Small intestine (tissue), 7 donors: ENCODE data around the gene PCDHGA4. TPM values are rescaled to one million over a fixed set of nuclear protein-coding genes. Genes with fewer than 3 reads are reported as not detected.
"Not testable (repeated sequence)": the region's sequence is repeated elsewhere in the genome, so short reads cannot be mapped to it uniquely, and the experiment has no call there.

ENCODE experiments used
- DNase-seq, 2 donors: peaks; one replicate each; pipeline versions ENCODE4 v3.0.0 to v3.0.0-alpha.2; 2013
- FAIRE-seq: peaks from 2 replicates; lab custom pipeline; 2012; peaks lifted over from hg19 to GRCh38; lab: Jason Lieb, UNC
- H3K27ac ChIP-seq, 3 donors: one replicate each; pipeline ENCODE4 v1.5.1; 2013; ENCODE audit warnings: low read length in 2 of 3, mild to moderate bottlenecking in 2 of 3, control low read depth in 1 of 3, inconsistent platforms in 1 of 3, low read depth in 1 of 3, moderate library complexity in 1 of 3
- H3K27me3 ChIP-seq, 3 donors: one replicate each; pipeline ENCODE4 v1.6.1; 2013; ENCODE audit warnings: low read length in 3 of 3, inconsistent platforms in 1 of 3; ENCODE audit not compliant: control insufficient read depth in 3 of 3, insufficient read depth in 3 of 3
- H3K36me3 ChIP-seq, 3 donors: one replicate each; pipeline ENCODE4 v1.6.1; 2013; ENCODE audit warnings: low read length in 3 of 3, inconsistent platforms in 1 of 3, low read depth in 1 of 3, mild to moderate bottlenecking in 1 of 3, moderate library complexity in 1 of 3; ENCODE audit not compliant: control insufficient read depth in 3 of 3, insufficient read depth in 2 of 3
- H3K4me1 ChIP-seq, 3 donors: one replicate each; pipeline ENCODE4 v1.6.1; 2013; ENCODE audit warnings: low read length in 2 of 3, inconsistent platforms in 1 of 3, low read depth in 1 of 3, mild to moderate bottlenecking in 1 of 3, moderate library complexity in 1 of 3; ENCODE audit not compliant: control insufficient read depth in 3 of 3, insufficient read depth in 2 of 3
- H3K4me3 ChIP-seq, 3 donors: one replicate each; pipeline ENCODE4 v1.5.1; 2013; ENCODE audit warnings: low read length in 3 of 3, control low read depth in 1 of 3, inconsistent platforms in 1 of 3, low read depth in 1 of 3, mild to moderate bottlenecking in 1 of 3, moderate library complexity in 1 of 3
- H3K9me3 ChIP-seq, 2 donors: one replicate each; pipeline ENCODE4 v1.6.1; 2013; ENCODE audit warnings: low read depth in 1 of 2, low read length in 1 of 2; ENCODE audit not compliant: control insufficient read depth in 2 of 2, insufficient read depth in 1 of 2
- WGBS, 3 donors: extraction: QIAGEN DNeasy Blood & Tissue Kit; methylation state at CpG; one replicate each; pipeline ENCODE4 v1.1.7; 2013; 5-methylcytosine and 5-hydroxymethylcytosine counted together
- polyA plus RNA-seq, 4 donors: library from polyadenylated mRNA; stranded (reverse) in 3 of 4; unstranded in 1 of 4; fragments of 200-250 nt in 3 of 4; fragments of 120-200 nt in 1 of 4; gene quantifications; one replicate each; pipeline versions ENCODE4 v1.2.1 to v1.2.3, GENCODE V29; 2013
- donor health status: healthy with polysubstance abuse.
- donor health status: control.
- donor health status: control.
- donor health status: Bipolar disorder and iron deficiency.
- donor health status: healthy.

Gene PCDHGA4
- polyA plus RNA-seq, 4 donors, result 0.31 to 0.43 TPM; not detected in 2

- 4 to 25% (median 12%) methylated on average over 1 of the region's 1 CpG for WGBS, 3 donors
- FAIRE-seq, result no peak
- H3K27ac ChIP-seq, result no peak overlapping the region
- H3K27me3 ChIP-seq, result peaks cover 0 to 15% (median 12%) of the 10 kb centered on the region in 3 donors
- no peaks in the 10 kb centered on the region for H3K4me1 ChIP-seq
- DNase-seq, result no peak
- no peak overlapping the region for H3K4me3 ChIP-seq
- H3K36me3 ChIP-seq, result no peaks in the 10 kb centered on the region
- peaks cover 2 to 58% of the 10 kb centered on the region in 2 donors for H3K9me3 ChIP-seq
Observed at GRCh38 chr5:141342773-141343172, 12.0 kb upstream of the PCDHGA4 start.

- DNase-seq (no peak), FAIRE-seq (no peak)
- peaks cover 2 to 58% of the 10 kb centered on the region in 2 donors for H3K9me3 ChIP-seq
- H3K27ac ChIP-seq, result no peak within 1 kb of the TSS
- H3K4me3 ChIP-seq, result no peak within 1 kb of the TSS
- no peaks in the 10 kb centered on the region for H3K36me3 ChIP-seq
- WGBS, 3 donors, result 27 to 38% (median 37%) methylated on average over 9 of the region's 9 CpGs
- H3K4me1 ChIP-seq, result no peaks in the 10 kb centered on the region
- peaks cover 0 to 15% (median 12%) of the 10 kb centered on the region in 3 donors for H3K27me3 ChIP-seq
Observed at GRCh38 chr5:141343242-141343952, 11.4 kb upstream of the PCDHGA4 start, which contains the start of gene PCDHGA3. TSS of gene PCDHGA3 (plus strand) at chr5:141343829. CDS start at chr5:141344034, 205 bp downstream.

GRCh38 chr5:141343953-141344463 lies 10.8 kb upstream of the PCDHGA4 start:
- no peaks in the 10 kb centered on the region for H3K36me3 ChIP-seq
- 32 to 56% (median 52%) methylated on average over 31 of the region's 31 CpGs for WGBS, 3 donors
- peaks cover 0 to 10% (median 7%) of the 10 kb centered on the region in 3 donors for H3K27me3 ChIP-seq
- DNase-seq (no peak), FAIRE-seq (no peak)
- H3K27ac ChIP-seq, result no peak overlapping the region
- no peak overlapping the region for H3K4me3 ChIP-seq
- H3K4me1 ChIP-seq, result no peaks in the 10 kb centered on the region
- peaks cover 2 to 55% of the 10 kb centered on the region in 2 donors for H3K9me3 ChIP-seq

- WGBS, 3 donors, result 40 to 55% (median 50%) methylated on average over 20 of the region's 20 CpGs
- H3K27me3 ChIP-seq, result peaks cover 0 to 14% (median 3%) of the 10 kb centered on the region in 3 donors
- no peak overlapping the region for H3K4me3 ChIP-seq
- FAIRE-seq (no peak), DNase-seq (no peak)
- H3K27ac ChIP-seq, result no peak overlapping the region
- no peaks in the 10 kb centered on the region for H3K36me3 ChIP-seq
- H3K9me3 ChIP-seq, result peaks cover 0 to 51% of the 10 kb centered on the region in 2 donors
- H3K4me1 ChIP-seq, result no peaks in the 10 kb centered on the region
Observed at GRCh38 chr5:141345327-141345726, 9.5 kb upstream of the PCDHGA4 start.

GRCh38 chr5:141346017-141346416 lies 8.8 kb upstream of the PCDHGA4 start:
- not testable (repeated sequence) for H3K36me3 ChIP-seq, DNase-seq, FAIRE-seq, H3K4me1 ChIP-seq, H3K27ac ChIP-seq, H3K4me3 ChIP-seq
- Histone ChIP-seq H3K9me3 (peaks cover 0 to 53% of the 10 kb centered on the region in 2 donors), H3K27me3 (peaks cover 0 to 18% (median 8%) of the 10 kb centered on the region in 3 donors)
- 50 to 63% (median 59%) methylated on average over 17 to 27 of the region's 35 CpGs for WGBS, 3 donors

GRCh38 chr5:141349917-141350619 lies 4.8 kb upstream of the PCDHGA4 start, which contains the start of gene PCDHGB1:
TSS of gene PCDHGB1 (plus strand) at chr5:141350099. CDS start at chr5:141350261, 162 bp downstream.
- 28 to 37% (median 37%) methylated on average over 29 of the region's 29 CpGs for WGBS, 3 donors
- Histone ChIP-seq H3K4me1 (no peaks in the 10 kb centered on the region), H3K36me3 (no peaks in the 10 kb centered on the region), H3K27ac (no peak within 1 kb of the TSS), H3K4me3 (no peak within 1 kb of the TSS), H3K9me3 (peaks cover 2 to 55% of the 10 kb centered on the region in 2 donors), H3K27me3 (peaks cover 2 to 20% (median 13%) of the 10 kb centered on the region in 3 donors)
- FAIRE-seq (no peak), DNase-seq (peak in 1 of 2 donors; percentile 15)

GRCh38 chr5:141351591-141351990 lies 3.2 kb upstream of the PCDHGA4 start:
- H3K36me3 ChIP-seq, result no peaks in the 10 kb centered on the region
- WGBS, 3 donors, result 40 to 63% (median 58%) methylated on average over 28 to 35 of the region's 36 CpGs
- FAIRE-seq (no peak), DNase-seq (no peak)
- peaks cover 2 to 19% (median 10%) of the 10 kb centered on the region in 3 donors for H3K27me3 ChIP-seq
- no peaks in the 10 kb centered on the region for H3K4me1 ChIP-seq
- peaks cover 2 to 57% of the 10 kb centered on the region in 2 donors for H3K9me3 ChIP-seq
- no peak overlapping the region for H3K27ac ChIP-seq
- no peak overlapping the region for H3K4me3 ChIP-seq

GRCh38 chr5:141355641-141356040 lies 820 bp downstream of the PCDHGA4 start:
- no peak for FAIRE-seq
- no peak overlapping the region for H3K4me3 ChIP-seq

More at GRCh38 chr5:141355641-141356040, 820 bp downstream of the PCDHGA4 start:
- no peaks in the 10 kb centered on the region for H3K4me1 ChIP-seq
- DNase-seq, result no peak
- peaks cover 2 to 22% (median 15%) of the 10 kb centered on the region in 3 donors for H3K27me3 ChIP-seq
- 55 to 73% (median 69%) methylated on average over 24 of the region's 24 CpGs for WGBS, 3 donors
- peaks cover 2 to 58% of the 10 kb centered on the region in 2 donors for H3K9me3 ChIP-seq
- no peaks in the 10 kb centered on the region for H3K36me3 ChIP-seq
- no peak overlapping the region for H3K27ac ChIP-seq
